ENCODE data around the gene RNASE8. TPM values are rescaled to one million over a fixed set of nuclear protein-coding genes. Genes with fewer than 3 reads are reported as not detected.

RNASE8 gene
- total and polyA plus RNA-seq, 7 donors = not detected

- intact Hi-C loops (cut with DNase I) = no loop called here
- no peaks in the 10 kb centered on the region for H3K9me3 ChIP-seq
These were observed 24.0 kb downstream of the RNASE8 start for GRCh38 chr14:21081521-21082142.

GRCh38 chr14:21083565-21084325 lies 26.1 kb downstream of the RNASE8 start:
- ATAC-seq = no peak
- Histone ChIP-seq H3K36me3 (ENCODE audit: insufficient read depth in 1 of 2, low read depth in 1 of 2) (peaks cover 2 to 89% of the 10 kb centered on the region in 2 donors), H3K27ac (no peak overlapping the region), H3K4me1 (no peaks in the 10 kb centered on the region), H3K27me3 (ENCODE audit: insufficient read depth in 3 of 3, low read length in 2 of 3) (no peaks in the 10 kb centered on the region), H3K4me3 (no peak overlapping the region), H3K9me3 (no peaks in the 10 kb centered on the region)
- intact Hi-C loops (cut with DNase I) = no loop called here
- DNase-seq = no peak
- WGBS, 3 donors = 72 to 79% (median 76%) methylated on average over 11 of the region's 11 CpGs
- TF ChIP-seq, protein P1, sequence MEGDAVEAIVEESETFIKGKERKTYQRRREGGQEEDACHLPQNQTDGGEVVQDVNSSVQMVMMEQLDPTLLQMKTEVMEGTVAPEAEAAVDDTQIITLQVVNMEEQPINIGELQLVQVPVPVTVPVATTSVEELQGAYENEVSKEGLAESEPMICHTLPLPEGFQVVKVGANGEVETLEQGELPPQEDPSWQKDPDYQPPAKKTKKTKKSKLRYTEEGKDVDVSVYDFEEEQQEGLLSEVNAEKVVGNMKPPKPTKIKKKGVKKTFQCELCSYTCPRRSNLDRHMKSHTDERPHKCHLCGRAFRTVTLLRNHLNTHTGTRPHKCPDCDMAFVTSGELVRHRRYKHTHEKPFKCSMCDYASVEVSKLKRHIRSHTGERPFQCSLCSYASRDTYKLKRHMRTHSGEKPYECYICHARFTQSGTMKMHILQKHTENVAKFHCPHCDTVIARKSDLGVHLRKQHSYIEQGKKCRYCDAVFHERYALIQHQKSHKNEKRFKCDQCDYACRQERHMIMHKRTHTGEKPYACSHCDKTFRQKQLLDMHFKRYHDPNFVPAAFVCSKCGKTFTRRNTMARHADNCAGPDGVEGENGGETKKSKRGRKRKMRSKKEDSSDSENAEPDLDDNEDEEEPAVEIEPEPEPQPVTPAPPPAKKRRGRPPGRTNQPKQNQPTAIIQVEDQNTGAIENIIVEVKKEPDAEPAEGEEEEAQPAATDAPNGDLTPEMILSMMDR (IDR thresholded peaks at IDR 0.05) = no peak

More at GRCh38 chr14:21081521-21082142, 24.0 kb downstream of the RNASE8 start:
- WGBS, 3 donors = 85 to 90% (median 86%) methylated on average over 22 to 30 of the region's 30 CpGs
- Histone ChIP-seq H3K4me1 (no peaks in the 10 kb centered on the region), H3K36me3 (ENCODE audit: insufficient read depth in 1 of 2, low read depth in 1 of 2) (peaks cover 2 to 97% of the 10 kb centered on the region in 2 donors), H3K4me3 (no peak overlapping the region), H3K27ac (no peak overlapping the region), H3K27me3 (ENCODE audit: insufficient read depth in 3 of 3, low read length in 2 of 3) (no peaks in the 10 kb centered on the region)
- no peak for DNase-seq
- ATAC-seq = no peak
- TF ChIP-seq, protein P1 (IDR thresholded peaks at IDR 0.05) = no peak

DNA sequence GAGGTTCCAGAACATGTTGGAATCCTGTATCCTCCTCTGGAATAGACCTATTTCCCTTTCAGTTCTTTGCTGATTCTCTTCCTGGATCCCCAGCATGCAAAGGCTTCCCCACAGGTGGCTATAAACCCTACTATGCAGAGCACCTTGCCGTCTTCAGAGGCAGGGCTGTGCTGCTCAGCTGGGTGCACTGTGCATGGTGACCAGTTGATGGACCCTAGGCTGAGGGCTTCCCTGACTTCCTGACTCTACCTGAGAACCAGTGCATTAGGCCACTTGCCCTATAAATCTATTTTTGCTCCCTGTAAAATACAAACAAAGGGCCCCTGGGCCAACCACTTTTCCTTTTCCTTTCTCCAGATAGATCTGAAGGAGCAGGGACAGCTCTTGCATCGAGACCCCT lies 26.8 kb downstream of the RNASE8 start:
- Histone ChIP-seq H3K4me3 (no peak overlapping the region), H3K36me3 (ENCODE audit: insufficient read depth in 1 of 2, low read depth in 1 of 2) (peaks cover 2 to 89% of the 10 kb centered on the region in 2 donors), H3K27ac (no peak overlapping the region), H3K9me3 (no peaks in the 10 kb centered on the region), H3K4me1 (no peaks in the 10 kb centered on the region), H3K27me3 (ENCODE audit: insufficient read depth in 3 of 3, low read length in 2 of 3) (no peaks in the 10 kb centered on the region)
- intact Hi-C loops (cut with DNase I) = no loop called here
- ATAC-seq (no peak), DNase-seq (no peak)
- TF ChIP-seq, protein P1 (IDR thresholded peaks at IDR 0.05) = no peak
- WGBS, 3 donors = 81 to 90% (median 82%) methylated on average over 2 of the region's 2 CpGs

DNA sequence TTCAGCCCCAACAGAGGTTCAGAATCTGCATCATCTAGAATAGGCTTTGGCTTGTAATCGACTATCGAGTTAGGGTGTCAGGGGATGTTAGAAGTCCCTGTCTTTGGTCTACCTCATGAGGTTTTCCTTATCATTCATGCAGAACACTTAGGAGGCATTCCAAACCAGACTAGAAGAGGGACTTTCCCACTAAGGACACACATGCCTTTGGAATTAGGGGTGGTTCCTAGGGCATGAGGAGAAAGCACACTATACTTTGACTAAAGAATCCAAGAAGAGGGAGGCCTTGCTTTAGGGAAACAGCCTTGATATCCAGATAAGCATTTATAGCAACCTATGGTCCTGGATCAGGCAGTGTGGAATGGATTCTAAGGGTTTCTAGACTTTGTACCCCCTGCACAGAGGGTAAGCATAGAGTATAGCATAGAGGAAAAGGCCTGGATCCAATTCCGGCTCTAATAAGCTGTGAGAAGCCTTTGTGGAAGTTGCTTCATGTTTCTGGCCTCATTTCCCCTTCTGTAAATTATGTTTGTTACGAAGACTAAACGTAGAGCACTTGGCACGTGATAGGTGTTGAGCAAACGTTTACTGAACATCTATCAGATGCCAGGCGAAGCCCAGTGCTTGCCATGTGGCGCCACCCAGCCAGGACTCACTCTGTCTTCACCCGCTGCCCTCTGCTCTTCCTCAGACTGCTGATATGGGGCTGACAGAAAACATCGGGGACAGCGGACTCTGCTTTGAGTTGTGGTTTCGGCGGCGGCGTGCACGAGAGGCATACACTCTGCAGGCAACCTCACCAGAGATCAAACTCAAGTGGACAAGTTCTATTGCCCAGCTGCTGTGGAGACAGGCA lies 27.6 kb downstream of the RNASE8 start:
- 75 to 81% (median 79%) methylated on average over 17 of the region's 17 CpGs for WGBS, 3 donors
- Histone ChIP-seq H3K36me3 (ENCODE audit: insufficient read depth in 1 of 2, low read depth in 1 of 2) (peaks cover 2 to 90% of the 10 kb centered on the region in 2 donors), H3K4me3 (no peak overlapping the region), H3K4me1 (no peaks in the 10 kb centered on the region), H3K9me3 (no peaks in the 10 kb centered on the region), H3K27me3 (ENCODE audit: insufficient read depth in 3 of 3, low read length in 2 of 3) (no peaks in the 10 kb centered on the region), H3K27ac (no peak overlapping the region)
- TF ChIP-seq, protein P1 (IDR thresholded peaks at IDR 0.05) = no peak
- ATAC-seq = peak in 2 of 4 donors; percentile 66 to 68
- intact Hi-C loops (cut with DNase I) = no loop called here
- no peak for DNase-seq
